HG03175 (cell line): ENCODE results near the gene C7.
A peak's percentile ranks its signal among the peaks of the same experiment; 100 is the strongest.
"Not testable (repeated sequence)": the region's sequence is repeated elsewhere in the genome, so short reads cannot be mapped to it uniquely, and the experiment has no call there.

ENCODE experiments used
- ATAC-seq: cut with Tn5 transposase; IDR thresholded peaks from one replicate; pipeline ENCODE4 v1.9.1; 2021; ENCODE audit warnings: mild to moderate bottlenecking, moderate library complexity; ENCODE audit not compliant: unreplicated experiment

The C7 gene

DNA sequence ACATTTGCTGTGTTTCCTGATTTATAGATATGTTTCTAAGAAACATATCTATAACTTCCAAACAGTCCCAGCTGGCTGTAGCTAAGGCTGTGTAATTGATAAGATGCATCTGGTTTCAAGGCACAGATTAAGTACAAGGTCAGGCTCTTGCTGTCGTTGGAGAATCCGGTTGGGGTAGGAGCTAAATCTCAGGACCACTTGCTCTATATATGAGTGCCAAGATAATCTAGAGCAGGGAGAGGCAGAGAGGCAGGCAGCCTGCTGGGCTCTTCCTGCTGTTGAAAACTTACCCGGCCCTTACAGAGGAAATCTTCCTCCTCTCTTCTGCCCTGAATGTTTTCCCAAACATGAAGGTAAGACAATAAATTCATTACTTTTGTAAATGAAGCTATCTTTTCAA, at the start of gene C7:
C7 (plus strand) TSS at position 234 of the 400 bp plus-strand sequence; CDS start at position 348, 114 bp downstream.
- no peak for ATAC-seq

DNA sequence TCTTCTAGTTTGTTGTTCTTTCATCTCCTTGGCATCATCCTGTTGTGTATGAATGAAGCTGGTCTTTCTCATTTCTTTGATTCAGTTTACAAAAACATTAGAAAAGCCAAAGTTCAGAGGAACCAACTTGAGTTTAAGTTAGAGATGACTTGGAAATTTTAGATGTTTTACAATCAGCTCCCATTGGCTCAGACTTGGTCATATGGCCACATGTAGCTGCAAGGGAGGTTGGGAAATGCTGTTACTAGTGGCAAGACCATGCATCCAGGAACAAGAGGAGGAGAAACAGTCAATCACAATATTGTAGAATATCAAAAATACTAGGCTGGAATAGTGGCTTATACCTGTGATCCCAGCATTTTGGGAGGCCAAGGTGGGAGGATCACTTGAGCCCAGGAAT, 48.6 kb upstream of the C7 start:
- no peak for ATAC-seq

DNA sequence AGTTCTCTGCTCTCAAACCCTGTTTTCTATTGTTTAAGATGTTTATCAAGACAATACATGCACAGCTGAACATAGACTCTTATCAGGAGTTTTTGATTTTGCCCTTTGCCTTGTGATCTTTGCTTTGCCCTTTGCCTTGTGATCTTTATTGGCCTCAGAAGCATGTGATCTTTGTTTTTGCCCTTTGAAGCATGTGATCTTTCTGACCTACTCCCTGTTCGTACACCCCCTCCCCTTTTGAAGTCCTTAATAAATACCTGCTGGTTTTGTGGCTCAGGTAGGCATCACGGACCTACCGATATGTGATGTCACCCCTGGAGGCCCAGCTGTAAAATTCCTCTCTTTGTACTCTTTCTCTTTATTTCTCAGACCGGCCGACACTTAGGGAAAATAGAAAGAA, 44.3 kb upstream of the C7 start:
- ATAC-seq = not testable (repeated sequence)

- no peak for ATAC-seq
These were observed 42.5 kb upstream of the C7 start for GRCh38 chr5:40866844-40867243.

GRCh38 chr5:40869384-40869783, 39.9 kb upstream of the C7 start:
- no peak for ATAC-seq

- no peak for ATAC-seq
These were observed 38.1 kb upstream of the C7 start for GRCh38 chr5:40871177-40871576.

DNA sequence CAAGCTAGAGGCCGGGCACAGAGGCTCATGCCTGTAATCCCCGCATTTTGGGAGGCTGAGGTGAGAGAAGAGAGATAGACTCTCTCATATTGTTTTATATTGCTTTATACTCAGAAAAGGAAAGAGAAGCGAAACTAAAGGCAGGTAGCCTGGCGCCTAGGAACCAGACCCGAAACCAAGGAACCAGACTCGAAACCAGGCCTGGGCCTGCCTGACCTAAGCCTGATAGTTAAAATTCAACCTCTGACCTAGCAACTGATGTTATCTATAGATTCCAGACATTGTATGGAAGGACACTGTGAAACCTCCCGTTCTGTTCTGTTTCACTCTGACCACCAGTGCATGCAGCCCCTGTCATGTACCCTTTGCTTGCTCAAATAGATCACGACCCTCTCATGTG, 37.0 kb upstream of the C7 start:
- peak; percentile 41 for ATAC-seq

DNA sequence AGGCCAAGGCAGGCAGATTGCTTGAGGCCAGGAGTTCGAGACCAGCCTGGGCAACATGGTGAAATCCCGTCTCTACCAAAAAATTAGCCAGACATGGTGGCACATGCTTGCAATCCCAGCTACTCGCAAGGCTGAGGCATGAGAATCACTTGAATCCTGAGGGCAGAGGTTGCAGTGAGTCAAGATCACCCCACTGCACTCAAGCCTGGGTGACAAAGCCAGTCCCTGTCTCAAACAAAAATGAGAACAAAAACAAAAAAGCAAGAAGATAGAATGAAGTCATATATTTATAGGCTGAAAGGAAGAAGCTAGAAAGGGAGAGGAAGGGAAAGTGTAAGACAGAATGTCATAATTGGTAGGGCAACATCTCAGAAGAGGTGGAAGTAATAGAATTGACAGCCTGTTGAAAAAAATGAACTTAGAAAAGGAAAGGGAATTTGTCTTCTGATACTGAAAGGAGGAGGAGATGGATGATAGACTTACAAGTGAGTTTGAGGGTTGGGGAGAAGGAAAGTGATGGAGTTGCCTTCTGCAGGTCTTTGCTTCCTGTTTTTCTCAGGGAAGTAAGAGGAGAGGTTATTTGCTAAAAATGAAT, 35.9 kb upstream of the C7 start:
- no peak for ATAC-seq

DNA sequence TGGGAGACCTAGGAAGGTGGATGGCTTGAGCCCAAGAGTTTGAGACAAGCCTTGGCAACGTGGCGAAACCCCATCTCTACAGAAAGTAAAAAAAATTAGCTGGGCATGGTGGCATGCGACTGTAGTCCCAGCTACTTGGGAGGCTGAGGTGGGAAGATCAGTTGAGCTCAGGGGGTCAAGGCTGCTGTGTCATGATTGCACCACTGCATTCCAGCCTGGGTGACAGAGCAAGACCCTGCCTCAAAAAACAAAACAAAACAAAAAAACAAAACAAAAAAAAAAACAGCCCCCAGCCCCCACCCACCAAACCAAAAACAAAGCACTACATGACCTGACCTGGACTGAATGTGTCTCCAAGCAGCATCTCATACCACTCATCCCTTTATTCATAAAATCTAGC, 33.3 kb upstream of the C7 start:
- ATAC-seq = no peak

- no peak for ATAC-seq
These were observed 31.8 kb upstream of the C7 start for GRCh38 chr5:40877371-40877988.

GRCh38 chr5:40879163-40879942, 29.9 kb upstream of the C7 start:
- peak; percentile 53 for ATAC-seq

DNA sequence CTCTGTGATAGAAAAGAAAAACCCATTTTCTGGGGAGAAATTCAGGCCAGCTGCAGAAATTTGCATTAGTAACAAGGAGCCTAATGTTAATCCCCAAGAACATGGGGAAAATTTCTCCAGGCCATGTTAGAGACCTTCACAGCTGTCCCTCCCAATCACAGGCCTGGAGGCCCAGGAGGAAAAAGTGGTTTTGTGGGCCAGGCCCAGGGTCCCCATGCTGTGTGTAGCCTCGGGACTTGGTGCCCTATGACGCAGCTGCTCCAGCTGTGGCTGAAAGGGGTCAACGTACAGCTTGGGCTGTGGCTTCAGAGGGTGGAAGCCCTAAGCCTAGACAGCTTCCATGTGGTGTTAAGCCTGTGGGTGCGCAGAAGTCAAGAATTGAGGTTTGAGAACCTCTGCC, 27.0 kb upstream of the C7 start:
- ATAC-seq = no peak

- ATAC-seq = not testable (repeated sequence)
These were observed 26.2 kb upstream of the C7 start for GRCh38 chr5:40883051-40883450.

DNA sequence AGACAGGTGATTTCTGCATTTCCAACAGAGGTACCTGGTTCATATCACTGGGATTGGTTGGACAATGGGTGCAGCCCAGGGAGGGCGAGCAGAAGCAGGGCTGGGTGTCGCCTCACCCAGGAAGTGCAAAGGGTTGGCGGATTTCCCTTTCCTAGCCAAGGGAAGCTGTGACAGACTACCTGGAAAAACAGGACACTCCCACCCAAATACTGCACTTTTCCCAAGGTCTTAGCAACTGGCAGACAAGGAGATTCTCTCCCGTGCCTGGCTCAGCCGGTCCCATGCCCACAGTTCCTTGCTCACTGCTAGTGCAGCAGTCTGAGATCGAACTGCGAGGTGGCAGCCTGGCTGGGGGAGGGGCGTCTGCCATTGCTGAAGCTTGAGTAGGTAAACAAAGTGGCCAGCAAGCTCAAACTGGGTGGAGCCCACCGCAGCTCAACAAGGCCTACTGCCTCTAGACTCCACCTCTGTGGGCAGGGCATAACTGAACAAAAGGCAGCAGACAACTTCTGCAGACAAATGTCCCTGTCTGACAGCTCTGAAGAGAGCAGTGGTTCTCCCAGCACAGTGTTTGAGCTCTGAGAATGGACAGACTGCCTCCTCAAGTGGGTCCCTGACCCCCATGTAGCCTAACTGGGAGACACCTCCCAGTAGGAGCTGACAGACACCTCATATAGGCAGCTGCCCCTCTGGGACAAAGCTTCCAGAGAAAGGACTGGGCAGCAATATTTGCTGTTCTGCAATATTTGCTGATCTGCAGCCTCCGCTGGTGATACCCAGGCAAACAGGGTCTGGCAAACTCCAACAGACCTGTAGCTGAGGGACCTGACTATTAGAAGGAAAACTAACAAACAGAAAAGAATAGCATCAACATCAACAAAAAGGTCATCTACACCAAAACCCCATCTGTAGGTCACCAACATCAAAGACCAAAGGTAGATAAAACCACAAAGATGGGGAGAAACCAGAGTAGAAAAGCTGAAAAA, 13.6 kb upstream of the C7 start:
- not testable (repeated sequence) for ATAC-seq

DNA sequence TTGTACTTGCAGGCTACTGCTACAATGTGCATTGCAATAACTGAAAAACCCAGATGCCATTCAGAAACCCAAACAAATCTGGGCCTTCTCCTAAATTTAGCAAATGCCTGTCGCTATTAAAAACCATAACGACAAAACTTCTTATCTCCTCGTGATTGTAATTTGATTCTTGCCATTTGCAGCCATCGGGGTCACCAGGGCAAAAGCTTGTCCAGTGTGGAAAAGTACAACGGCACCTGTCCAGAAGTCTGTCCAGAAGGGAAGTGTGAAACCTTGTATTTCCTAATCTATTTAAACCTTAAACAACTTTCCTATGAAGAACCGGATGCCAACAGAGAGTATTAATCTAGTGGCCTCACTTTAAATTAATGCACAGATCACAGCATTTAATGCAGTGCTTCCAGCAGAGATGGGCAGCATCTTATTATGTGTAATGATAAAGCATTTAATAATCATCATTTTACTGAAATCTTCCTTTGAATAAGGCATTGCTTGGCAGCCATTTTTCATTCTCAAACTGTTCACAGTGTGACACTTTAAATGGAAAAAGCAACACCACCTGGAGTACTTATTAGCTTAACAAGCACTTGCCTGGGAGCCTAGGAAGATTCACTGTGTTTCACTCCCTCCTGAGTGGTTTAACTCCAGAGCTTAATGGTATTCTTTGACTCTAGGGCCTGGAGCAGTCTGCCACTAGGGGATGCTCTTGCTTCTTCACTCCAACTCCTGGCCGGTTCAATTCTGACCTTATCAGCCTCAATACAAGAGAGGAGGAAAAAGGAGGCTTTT, 4.9 kb upstream of the C7 start:
- peak; percentile 91 for ATAC-seq

GRCh38 chr5:40904994-40905306, 4.3 kb upstream of the C7 start:
- ATAC-seq = no peak

DNA sequence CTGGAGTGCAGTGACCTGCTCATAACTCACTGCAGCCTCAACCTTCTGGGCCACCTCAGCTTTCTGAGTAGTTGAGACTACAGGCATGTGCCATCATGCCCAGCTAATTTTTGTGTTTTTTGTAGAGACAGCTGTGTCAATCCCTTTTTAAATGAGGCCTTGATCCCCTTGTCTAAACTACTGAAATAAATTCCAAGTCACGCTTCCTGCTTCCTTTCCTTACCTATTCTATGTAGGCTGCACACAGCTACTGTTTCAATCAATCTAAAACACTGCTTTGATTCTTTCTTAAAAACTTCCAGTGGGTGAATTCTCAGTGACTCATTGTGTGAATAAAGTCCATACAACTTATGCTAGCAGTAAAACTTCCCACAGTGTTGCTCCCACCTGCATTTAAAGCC, 2.9 kb upstream of the C7 start:
- no peak for ATAC-seq

DNA sequence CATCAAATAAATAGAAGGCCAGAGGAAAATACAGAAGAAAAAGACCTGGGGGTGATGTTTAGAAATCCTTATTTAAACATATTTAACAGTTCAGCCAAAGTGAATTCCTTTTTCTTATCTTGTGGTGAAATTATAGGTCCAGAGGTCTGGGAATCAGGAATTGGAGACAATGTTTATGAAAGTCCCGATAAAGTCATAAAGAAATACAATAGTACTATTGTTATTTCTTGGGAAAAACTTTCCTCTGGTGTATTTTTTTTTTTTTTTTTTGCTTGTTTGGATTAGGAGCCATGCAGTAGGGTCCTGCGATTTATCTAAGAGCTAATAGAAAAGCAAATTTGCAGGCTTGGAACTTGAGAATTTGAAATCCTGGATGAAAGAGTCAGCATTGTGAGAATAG, 426 bp downstream of the C7 start:
- no peak for ATAC-seq

DNA sequence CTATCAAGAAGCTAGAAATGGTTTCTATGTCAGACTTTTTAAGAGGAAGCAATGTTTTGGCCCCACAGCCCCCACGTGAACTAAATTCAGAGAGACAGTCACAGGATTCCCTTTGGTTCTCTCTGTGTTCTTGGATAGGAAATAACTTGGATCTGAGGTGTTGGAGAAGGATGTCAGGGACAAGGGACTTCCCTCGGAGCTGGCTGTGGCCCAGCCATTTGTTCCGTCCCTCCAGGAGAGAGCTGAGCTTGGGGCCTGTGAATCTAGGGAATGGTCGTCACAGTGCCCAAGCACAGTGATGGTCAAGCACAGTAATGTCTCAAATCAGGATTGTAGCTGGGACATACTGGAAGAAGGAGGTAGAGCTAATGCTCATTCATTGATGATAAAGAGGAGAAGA, 2.0 kb downstream of the C7 start:
- no peak for ATAC-seq

GRCh38 chr5:40914835-40915234, 5.5 kb downstream of the C7 start:
- no peak for ATAC-seq
